Measurements from ENCODE around the gene RAB3IL1. TPM values are rescaled to one million over a fixed set of nuclear protein-coding genes. Genes with fewer than 3 reads are reported as not detected.
"Not testable (repeated sequence)": the region's sequence is repeated elsewhere in the genome, so short reads cannot be mapped to it uniquely, and the experiment has no call there.

Gene RAB3IL1
- total RNA-seq, 3 donors from 2014 or later = 2.6 to 15.0 (median 11.8) TPM

- peaks cover 18% of the 10 kb centered on the region for H3K4me1 ChIP-seq (ENCODE audit: low read depth)
- DNase-seq (peak; percentile 32 to 76 (median 50)), ATAC-seq (peak; percentile 71)
- no peaks in the 10 kb centered on the region for H3K36me3 ChIP-seq (ENCODE audit: low read depth)
- no peak for TF ChIP-seq CTCF (IDR thresholded peaks at IDR 0.05)
- intact Hi-C loops (cut with DNase I, micrococcal nuclease) = no loop called here
- H3K9me3 ChIP-seq = no peaks in the 10 kb centered on the region
- no peak overlapping the region for H3K4me3 ChIP-seq
Measured at GRCh38 chr11:61954851-61955421, 37.6 kb upstream of the RAB3IL1 start.

- Histone ChIP-seq H3K4me3 (no peak overlapping the region), H3K9me3 (no peaks in the 10 kb centered on the region)
- intact Hi-C loops (cut with DNase I, micrococcal nuclease) = no loop called here
Measured at GRCh38 chr11:61954106-61954850, 36.9 kb upstream of the RAB3IL1 start.

GRCh38 chr11:61953632-61954031 is 36.3 kb upstream of the RAB3IL1 start:
- ATAC-seq; DNase-seq; H3K4me3 ChIP-seq; intact Hi-C loops (cut with DNase I, micrococcal nuclease); H3K9me3 ChIP-seq; H3K36me3 ChIP-seq (ENCODE audit: low read depth): not testable (repeated sequence)
- H3K4me1 ChIP-seq (ENCODE audit: low read depth) = peaks cover 18% of the 10 kb centered on the region

More at GRCh38 chr11:61954106-61954850, 36.9 kb upstream of the RAB3IL1 start:
- ATAC-seq (no peak), DNase-seq (no peak)
- Histone ChIP-seq H3K36me3 (ENCODE audit: low read depth) (no peaks in the 10 kb centered on the region), H3K4me1 (ENCODE audit: low read depth) (peaks cover 18% of the 10 kb centered on the region)
- TF ChIP-seq CTCF (IDR thresholded peaks at IDR 0.05) = no peak

- H3K36me3 ChIP-seq (ENCODE audit: low read depth) = no peaks in the 10 kb centered on the region
- no peaks in the 10 kb centered on the region for H3K9me3 ChIP-seq
- intact Hi-C loops (cut with DNase I, micrococcal nuclease) = no loop called here
- ATAC-seq (no peak), DNase-seq (no peak)
- H3K4me3 ChIP-seq = no peak overlapping the region
- no peak for TF ChIP-seq CTCF (IDR thresholded peaks at IDR 0.05)
- H3K4me1 ChIP-seq (ENCODE audit: low read depth) = peaks cover 18% of the 10 kb centered on the region
Measured at GRCh38 chr11:61952882-61953281, 35.5 kb upstream of the RAB3IL1 start.

GRCh38 chr11:61951484-61952135 is 34.2 kb upstream of the RAB3IL1 start:
- DNase-seq (no peak), ATAC-seq (no peak)
- H3K9me3 ChIP-seq = no peaks in the 10 kb centered on the region
- intact Hi-C loops (cut with DNase I, micrococcal nuclease) = no loop called here
- peaks cover 18% of the 10 kb centered on the region for H3K4me1 ChIP-seq (ENCODE audit: low read depth)
- H3K36me3 ChIP-seq (ENCODE audit: low read depth) = no peaks in the 10 kb centered on the region
- no peak overlapping the region for H3K4me3 ChIP-seq
- TF ChIP-seq CTCF (IDR thresholded peaks at IDR 0.05) = no peak

GRCh38 chr11:61950035-61950547 is 32.7 kb upstream of the RAB3IL1 start, which contains the start of gene BEST1:
Gene BEST1, plus strand, starts transcription at chr11:61950351. Its CDS starts 1,456 bp downstream, at chr11:61951807.
- no peaks in the 10 kb centered on the region for H3K9me3 ChIP-seq
- TF ChIP-seq CTCF (IDR thresholded peaks at IDR 0.05) = no peak
- no peaks in the 10 kb centered on the region for H3K36me3 ChIP-seq (ENCODE audit: low read depth)
- ATAC-seq (no peak), DNase-seq (no peak)
- intact Hi-C loops (cut with DNase I, micrococcal nuclease) = no loop called here
- H3K4me1 ChIP-seq (ENCODE audit: low read depth) = peaks cover 9% of the 10 kb centered on the region
- H3K4me3 ChIP-seq = no peak within 1 kb of the TSS
